ENCODE measurements around the gene EPB41.

Gene EPB41

DNA sequence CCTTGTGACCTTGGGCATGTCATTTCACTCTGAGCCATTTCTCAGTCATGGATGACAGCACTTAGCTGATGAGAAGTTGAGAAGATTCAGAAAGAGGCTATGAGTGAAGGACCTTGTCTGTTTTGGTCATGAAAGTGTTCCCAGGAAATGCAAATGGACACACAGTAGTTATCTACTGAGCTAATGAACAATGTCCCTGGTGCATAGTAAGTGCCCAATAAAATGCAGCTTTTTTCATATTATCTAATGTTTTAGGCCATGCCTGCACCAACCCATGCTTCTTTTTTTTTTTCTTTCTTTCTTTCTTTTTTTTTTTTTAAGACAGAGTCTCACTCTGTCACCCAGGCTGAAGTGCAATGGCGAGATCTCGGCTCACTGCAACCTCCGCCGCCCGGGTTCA, 44.4 kb upstream of the EPB41 start:
- TF ChIP-seq POLR2AphosphoS5 (IDR thresholded peaks at IDR 0.05; ENCODE audit: low read depth, low read length) (no peak), FOXP2 (optimal IDR thresholded peaks at IDR 0.05; ENCODE audit: borderline replicate concordance, extremely low read depth, extremely low read length, insufficient read depth) (no peak), TAF1 (IDR thresholded peaks at IDR 0.05; ENCODE audit: borderline replicate concordance, insufficient read depth, low read length) (no peak), SIN3A (IDR thresholded peaks at IDR 0.05; ENCODE audit: borderline replicate concordance, insufficient read depth, low read length) (no peak)
- TF ChIP-seq, protein P1, sequence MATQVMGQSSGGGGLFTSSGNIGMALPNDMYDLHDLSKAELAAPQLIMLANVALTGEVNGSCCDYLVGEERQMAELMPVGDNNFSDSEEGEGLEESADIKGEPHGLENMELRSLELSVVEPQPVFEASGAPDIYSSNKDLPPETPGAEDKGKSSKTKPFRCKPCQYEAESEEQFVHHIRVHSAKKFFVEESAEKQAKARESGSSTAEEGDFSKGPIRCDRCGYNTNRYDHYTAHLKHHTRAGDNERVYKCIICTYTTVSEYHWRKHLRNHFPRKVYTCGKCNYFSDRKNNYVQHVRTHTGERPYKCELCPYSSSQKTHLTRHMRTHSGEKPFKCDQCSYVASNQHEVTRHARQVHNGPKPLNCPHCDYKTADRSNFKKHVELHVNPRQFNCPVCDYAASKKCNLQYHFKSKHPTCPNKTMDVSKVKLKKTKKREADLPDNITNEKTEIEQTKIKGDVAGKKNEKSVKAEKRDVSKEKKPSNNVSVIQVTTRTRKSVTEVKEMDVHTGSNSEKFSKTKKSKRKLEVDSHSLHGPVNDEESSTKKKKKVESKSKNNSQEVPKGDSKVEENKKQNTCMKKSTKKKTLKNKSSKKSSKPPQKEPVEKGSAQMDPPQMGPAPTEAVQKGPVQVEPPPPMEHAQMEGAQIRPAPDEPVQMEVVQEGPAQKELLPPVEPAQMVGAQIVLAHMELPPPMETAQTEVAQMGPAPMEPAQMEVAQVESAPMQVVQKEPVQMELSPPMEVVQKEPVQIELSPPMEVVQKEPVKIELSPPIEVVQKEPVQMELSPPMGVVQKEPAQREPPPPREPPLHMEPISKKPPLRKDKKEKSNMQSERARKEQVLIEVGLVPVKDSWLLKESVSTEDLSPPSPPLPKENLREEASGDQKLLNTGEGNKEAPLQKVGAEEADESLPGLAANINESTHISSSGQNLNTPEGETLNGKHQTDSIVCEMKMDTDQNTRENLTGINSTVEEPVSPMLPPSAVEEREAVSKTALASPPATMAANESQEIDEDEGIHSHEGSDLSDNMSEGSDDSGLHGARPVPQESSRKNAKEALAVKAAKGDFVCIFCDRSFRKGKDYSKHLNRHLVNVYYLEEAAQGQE (IDR thresholded peaks at IDR 0.05; ENCODE audit: insufficient read depth in 1 of 2, low read depth in 2 of 2, low read length in 2 of 2): no peak

DNA sequence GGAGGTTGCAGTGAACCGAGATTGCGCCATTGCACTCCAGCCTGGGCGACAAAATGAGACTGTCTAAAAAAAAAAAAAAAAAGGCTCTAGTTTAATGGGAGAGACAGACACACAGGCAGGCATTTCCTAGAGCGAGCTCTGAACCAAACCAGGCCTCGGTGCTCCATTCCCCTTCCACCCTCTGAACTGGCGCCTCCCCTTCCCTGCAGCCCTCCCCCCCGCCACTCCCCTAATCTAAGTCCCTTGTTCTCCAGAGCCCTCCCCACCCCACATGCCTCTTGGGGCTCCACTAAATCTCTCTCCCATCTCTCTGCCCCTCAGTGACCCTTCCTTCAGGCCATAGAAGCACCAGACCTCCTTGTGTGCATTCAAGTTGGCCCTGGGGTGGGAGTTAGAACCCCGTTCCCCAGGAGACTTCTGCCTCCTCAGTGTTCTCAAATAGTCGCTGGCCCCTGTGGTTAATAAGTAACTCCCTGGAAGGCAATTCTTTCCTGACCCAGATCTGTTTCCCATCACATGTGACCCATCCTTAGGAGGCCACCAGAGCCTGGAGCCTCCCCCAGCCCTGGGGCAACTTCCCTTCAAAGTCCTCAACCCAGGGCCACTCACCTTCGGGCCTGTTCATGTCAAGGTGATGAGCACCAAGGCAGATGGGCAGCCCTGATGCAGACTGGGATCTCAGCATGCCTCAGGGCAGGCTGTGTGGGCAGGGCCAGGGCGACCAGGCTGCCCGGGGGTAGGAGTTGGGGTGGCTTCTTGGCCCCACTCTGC, 42.6 kb upstream of the EPB41 start:
- TF ChIP-seq TAF1 (IDR thresholded peaks at IDR 0.05; ENCODE audit: borderline replicate concordance, insufficient read depth, low read length): no peak
- TF ChIP-seq POLR2AphosphoS5 (IDR thresholded peaks at IDR 0.05; ENCODE audit: low read depth, low read length): no peak
- TF ChIP-seq, protein P1 (IDR thresholded peaks at IDR 0.05; ENCODE audit: insufficient read depth in 1 of 2, low read depth in 2 of 2, low read length in 2 of 2): no peak
- no peak for TF ChIP-seq FOXP2 (optimal IDR thresholded peaks at IDR 0.05; ENCODE audit: borderline replicate concordance, extremely low read depth, extremely low read length, insufficient read depth)
- no peak for TF ChIP-seq SIN3A (IDR thresholded peaks at IDR 0.05; ENCODE audit: borderline replicate concordance, insufficient read depth, low read length)

DNA sequence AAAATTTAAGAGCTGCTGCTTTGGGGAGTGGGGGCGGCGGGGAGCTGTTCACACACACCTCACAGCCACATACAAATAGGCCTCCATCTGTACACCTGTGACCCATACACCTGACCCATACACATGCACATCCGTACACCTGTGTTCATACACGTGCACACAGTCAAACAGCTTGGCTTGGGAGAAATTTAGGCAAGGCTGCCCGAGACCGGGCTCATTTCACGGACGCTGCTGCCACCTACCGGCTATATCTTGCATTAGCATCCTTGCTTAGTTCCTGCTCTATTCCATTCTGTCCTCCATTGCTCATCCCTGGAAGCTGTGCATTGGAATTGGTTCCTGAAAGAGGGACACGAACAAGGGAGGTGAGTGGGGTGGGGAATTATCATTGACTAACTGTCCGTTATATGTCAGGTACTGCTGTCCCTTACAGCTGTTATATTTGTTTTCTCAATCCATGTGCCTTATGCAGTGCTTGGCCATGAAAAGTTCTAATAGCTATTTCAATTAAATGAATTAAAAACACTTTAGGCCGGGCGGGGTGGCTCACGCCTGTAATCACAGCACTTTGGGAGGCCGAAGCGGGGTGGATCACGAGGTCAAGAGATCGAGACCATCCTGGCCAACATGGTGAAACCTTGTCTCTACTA, 37.1 kb upstream of the EPB41 start:
- TF ChIP-seq FOXP2 (optimal IDR thresholded peaks at IDR 0.05; ENCODE audit: borderline replicate concordance, extremely low read depth, extremely low read length, insufficient read depth) (no peak), POLR2AphosphoS5 (IDR thresholded peaks at IDR 0.05; ENCODE audit: low read depth, low read length) (no peak), SIN3A (IDR thresholded peaks at IDR 0.05; ENCODE audit: borderline replicate concordance, insufficient read depth, low read length) (no peak), TAF1 (IDR thresholded peaks at IDR 0.05; ENCODE audit: borderline replicate concordance, insufficient read depth, low read length) (no peak)
- TF ChIP-seq, protein P1 (IDR thresholded peaks at IDR 0.05; ENCODE audit: insufficient read depth in 1 of 2, low read depth in 2 of 2, low read length in 2 of 2): no peak

DNA sequence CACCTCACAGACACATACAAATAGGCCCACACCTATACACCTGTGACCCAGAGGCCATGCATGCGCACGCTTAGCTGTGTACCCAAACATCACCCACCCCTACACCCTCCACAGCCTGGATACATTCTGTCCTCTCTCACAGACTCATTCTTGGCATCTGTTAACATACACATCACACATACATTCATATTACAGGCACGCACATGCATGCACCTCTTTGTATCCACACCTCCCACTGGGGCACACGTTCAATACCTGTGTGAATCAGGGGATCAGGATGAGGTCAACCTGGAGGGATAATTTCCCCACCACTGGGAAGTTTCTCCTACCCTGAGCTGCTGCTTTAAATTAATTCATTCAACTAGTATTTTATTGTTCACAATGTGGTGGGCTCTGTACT, 35.6 kb upstream of the EPB41 start:
- TF ChIP-seq POLR2AphosphoS5 (IDR thresholded peaks at IDR 0.05; ENCODE audit: low read depth, low read length): no peak

DNA sequence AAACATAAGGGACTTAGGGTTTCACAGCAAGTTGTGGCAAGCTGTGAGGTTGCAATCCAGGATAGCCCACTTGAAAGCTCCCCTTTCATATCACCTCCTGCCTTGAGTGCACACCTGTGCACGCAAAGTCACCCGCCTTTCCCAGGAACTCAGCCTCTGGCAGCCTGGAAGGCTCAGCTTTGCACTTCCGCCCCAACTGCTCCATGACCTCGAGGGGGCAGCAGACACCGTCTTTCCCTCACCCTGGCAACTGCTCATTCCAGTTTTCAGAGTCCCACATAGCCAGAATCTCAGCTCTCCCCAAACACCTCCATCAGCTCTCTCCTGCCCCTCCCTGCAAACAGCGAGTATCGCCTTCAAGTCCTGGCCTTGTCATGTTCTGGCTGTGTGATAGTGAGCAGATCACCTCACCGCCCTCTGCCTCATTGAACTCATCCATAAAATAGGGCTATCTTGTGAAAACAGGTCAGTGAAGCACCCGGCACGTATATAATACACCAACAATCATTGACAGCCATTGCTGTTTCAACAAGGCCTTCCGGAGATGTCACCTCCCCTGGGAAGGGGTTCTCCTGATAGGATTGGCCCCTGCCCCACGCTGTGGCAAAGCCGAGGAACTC, 32.2 kb upstream of the EPB41 start:
- no peak for TF ChIP-seq SIN3A (IDR thresholded peaks at IDR 0.05; ENCODE audit: borderline replicate concordance, insufficient read depth, low read length)
- no peak for TF ChIP-seq FOXP2 (optimal IDR thresholded peaks at IDR 0.05; ENCODE audit: borderline replicate concordance, extremely low read depth, extremely low read length, insufficient read depth)
- TF ChIP-seq POLR2AphosphoS5 (IDR thresholded peaks at IDR 0.05; ENCODE audit: low read depth, low read length): no peak
- TF ChIP-seq TAF1 (IDR thresholded peaks at IDR 0.05; ENCODE audit: borderline replicate concordance, insufficient read depth, low read length): no peak
- TF ChIP-seq, protein P1 (IDR thresholded peaks at IDR 0.05; ENCODE audit: insufficient read depth in 1 of 2, low read depth in 2 of 2, low read length in 2 of 2): no peak
